Middle frontal gyrus (tissue), 1 donor: ENCODE measurements around the gene IFNLR1.

Experiments
- DNase-seq: peaks from one replicate; pipeline ENCODE4 v3.0.0-alpha.2; 2015; ENCODE audit warnings: low spot score; ENCODE audit errors: extremely low spot score

The IFNLR1 gene

GRCh38 chr1:24124980-24125379 is 62.1 kb downstream of the IFNLR1 start:
- no peak for DNase-seq

GRCh38 chr1:24123611-24124010 is 63.5 kb downstream of the IFNLR1 start:
- no peak for DNase-seq

GRCh38 chr1:24122776-24123175 is 64.3 kb downstream of the IFNLR1 start:
- no peak for DNase-seq

DNA sequence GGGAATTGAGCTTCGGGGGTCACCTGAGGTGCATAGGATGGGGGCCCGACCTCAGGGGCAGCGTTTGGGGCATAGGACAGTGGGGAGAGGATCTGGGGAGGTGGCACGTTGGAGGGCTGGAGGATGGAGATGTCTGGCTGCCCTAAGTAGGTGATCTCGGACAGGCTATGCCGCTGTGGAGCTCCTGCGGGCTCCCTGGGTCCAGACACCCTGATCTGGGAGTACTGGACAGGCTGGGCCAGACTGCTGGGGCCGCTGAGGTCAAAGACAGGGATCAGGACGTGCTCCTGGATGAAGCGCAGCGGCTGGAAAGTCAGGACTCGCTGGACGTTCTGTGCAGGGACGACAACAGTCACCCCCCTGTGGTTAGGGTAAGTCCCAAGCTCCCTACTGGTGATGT is 65.7 kb downstream of the IFNLR1 start:
- DNase-seq: no peak

DNA sequence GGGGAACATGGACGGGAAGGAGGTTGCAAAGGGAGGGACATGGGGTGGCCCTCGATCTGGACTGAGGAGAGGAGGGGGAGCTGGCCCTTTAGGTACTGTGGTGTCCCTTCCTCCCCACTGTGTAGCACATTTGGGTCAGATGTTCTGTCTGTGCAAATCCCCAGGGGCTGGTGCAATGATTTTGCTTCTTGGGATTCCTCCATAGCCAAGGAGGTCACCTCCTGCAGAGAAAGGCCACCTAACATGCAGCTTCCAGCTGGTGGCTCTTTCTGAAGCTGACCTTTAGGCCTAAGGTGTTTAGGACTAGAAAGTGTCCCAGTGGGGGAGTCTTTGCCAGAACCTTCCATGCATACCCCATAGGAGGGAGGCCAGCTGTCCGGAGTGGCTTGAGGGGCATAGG is 66.1 kb downstream of the IFNLR1 start:
- DNase-seq: no peak

DNA sequence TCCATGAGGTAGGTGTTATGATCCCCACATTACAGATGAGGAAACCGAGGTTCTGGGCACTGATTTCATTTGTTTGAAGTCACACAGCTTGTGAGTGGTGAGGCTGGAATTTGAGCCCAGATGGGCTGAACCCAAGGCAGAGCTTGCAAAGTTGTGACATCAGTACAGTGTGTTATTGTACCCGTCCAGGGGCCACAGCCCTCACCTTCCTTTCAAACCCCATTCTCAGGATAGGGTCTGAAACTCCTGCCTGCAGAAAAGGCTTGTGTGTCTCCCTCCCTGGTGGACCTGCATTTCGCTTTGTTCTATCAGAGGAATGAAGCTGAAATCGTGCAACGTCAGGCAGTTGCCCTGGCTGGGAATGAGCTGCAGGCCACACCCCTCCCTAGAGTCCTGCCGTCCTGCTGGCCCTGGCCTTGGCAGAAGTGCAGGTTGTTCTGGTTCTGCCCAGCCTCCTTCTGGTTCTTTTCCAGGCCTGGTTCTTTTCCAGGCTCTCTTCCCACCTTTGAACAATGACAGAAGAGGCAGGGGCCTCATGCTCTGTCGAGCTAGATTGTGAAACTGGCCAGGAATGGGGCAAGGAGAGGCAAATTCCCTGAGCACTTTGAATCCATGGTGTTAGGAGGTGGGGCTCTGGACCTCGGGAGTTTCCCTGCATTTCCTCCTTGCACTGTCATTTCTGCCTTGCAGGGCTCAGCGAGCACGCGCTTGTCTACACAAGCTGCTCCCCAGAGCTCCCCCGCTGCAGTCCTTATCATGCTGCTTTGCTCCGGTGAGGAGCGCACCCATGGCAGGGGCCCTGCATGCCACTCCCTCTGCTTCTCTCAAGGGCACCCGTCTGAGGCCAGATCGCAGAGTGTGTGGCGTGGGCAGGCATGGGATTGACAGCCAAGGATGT is 67.0 kb downstream of the IFNLR1 start:
- DNase-seq: no peak

GRCh38 chr1:24119489-24119858 is 67.6 kb downstream of the IFNLR1 start:
- no peak for DNase-seq

GRCh38 chr1:24118410-24119242 is 68.5 kb downstream of the IFNLR1 start:
- no peak for DNase-seq

- no peak for DNase-seq
Observed at GRCh38 chr1:24117722-24118409, 69.2 kb downstream of the IFNLR1 start.

- DNase-seq: no peak
Observed at GRCh38 chr1:24117132-24117531, 70.0 kb downstream of the IFNLR1 start.

- no peak for DNase-seq
Observed at GRCh38 chr1:24114753-24115152, 72.3 kb downstream of the IFNLR1 start.

- DNase-seq: no peak
Observed at GRCh38 chr1:24113641-24114033, 73.5 kb downstream of the IFNLR1 start.

- no peak for DNase-seq
Observed at GRCh38 chr1:24111996-24112779, 74.9 kb downstream of the IFNLR1 start, which contains the start of gene MYOM3. MYOM3 (minus strand) TSS chr1:24112135; CDS start chr1:24108636, 3,499 bp downstream.

DNA sequence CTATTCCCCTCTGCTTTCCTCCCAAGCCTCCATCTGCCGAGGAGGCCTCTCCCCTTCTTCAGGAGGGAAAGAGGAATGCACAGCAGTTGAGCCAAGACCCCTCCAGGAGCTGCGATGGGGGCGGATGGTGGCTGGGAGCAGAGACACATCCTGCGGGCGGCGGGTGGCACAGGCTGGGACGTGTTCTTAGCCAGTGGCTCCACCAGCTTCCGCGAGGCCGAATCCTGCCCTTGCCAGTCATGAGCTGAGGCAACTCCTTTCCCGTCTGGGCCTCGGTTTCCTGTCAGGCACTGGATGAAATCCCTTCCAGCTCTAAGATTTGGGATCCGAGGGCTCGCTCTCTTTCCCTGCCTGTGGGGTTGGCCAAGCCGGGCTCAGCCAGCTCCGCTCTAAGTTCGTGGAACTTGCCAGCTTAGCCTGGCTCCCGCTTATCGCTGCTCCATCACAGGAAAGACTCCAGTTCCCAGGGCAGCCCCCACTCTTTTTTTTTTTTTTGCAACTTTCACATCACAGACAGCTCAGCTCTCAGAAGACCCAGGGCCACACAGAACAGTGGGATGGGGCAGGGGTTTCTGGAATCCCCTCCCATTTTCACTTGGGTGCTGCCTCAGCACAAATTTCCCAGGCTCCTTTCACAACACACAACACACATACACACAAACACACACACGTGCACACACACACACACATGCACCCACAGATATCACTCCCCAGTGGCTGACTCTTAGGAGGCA is 75.7 kb downstream of the IFNLR1 start:
- no peak for DNase-seq

GRCh38 chr1:24110642-24111261 is 76.3 kb downstream of the IFNLR1 start:
- no peak for DNase-seq

DNA sequence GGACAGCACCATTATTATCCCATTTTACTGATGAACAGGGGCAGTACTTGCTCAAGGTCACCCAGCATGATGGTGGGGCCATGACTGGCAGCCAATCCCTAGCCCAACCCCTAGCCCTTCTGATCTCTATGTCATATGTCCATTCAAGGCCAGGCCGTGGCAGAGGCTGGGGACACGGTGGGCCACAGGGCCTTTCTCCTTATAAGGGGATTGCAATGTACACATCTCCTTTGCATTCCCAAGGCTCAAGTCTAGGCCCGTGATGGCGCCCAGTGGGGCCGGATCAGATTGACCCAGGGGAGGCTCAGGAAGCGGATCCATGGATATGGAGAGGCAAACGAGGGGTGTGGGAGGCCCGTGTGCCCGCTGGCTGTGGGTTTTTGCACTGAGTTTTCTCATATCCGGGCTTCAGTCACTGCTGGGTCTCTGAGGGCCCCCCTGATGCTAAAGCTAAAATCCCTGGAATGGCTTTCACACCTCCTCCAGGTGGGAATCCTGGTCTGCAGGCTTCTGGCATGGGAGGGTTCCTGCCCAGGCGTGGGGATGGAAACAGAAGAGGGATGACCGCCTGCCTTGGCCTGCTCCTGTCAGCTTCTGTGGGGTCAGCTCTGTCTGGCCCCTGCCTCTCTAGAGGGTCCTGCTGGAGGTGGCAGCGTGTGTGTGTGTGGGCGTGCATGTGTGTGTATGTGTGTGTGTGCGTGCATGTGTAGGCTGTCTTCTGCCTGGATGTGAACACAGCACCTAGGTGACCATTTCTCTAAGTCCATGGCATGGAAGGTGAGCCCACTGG is 77.2 kb downstream of the IFNLR1 start:
- no peak for DNase-seq

- DNase-seq: no peak
Observed at GRCh38 chr1:24109166-24109483, 78.0 kb downstream of the IFNLR1 start.

DNA sequence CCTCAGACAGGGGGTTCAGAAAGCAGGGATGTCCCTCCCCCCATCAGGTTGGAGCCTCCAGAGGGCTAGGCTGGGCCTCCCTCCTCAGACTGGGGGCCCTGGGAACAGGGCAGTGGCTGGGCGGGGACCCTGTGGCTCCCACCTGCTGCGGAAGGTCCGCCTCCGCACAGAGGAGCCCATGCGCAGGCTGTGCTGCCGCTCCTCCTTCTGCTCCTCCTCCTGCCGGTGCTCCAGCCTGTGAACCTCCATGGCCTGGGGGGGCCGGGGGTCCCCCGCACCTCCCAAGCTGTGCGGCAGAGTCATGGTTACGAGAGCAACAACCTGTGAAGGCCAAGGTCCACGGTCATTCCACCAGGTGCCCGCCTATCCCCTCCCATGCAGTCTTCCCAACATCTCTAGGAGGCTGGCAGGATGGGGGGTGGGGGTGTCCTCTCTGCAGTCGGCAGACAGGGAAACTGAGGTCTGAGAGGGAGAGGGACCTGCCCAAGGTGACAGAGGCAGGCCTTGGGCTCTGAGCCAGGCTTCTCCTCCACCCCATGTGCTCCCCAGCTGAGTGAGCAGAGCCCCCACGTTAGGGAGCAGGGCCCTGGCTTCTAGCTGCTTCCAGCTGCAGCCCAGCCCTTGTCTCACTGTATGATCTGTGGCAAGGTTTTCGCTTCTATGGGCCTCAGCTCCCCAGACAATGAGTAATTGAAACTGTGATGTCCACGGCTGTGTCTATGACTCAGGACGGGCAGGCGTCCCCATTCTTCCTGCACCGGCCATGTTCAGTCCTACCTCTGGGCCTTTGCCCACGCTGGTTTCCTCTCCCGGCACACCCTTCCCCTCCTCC is 78.5 kb downstream of the IFNLR1 start:
- DNase-seq: no peak
